ENCODE data around the gene ATOSB.

The ATOSB gene

GRCh38 chr9:35078066-35078465, 37.6 kb downstream of the ATOSB start:
- no peak for TF ChIP-seq GATA2 (IDR thresholded peaks at IDR 0.05; ENCODE audit: low read depth, low read length)
- TF ChIP-seq GATA3 (IDR thresholded peaks at IDR 0.05; ENCODE audit: low read depth, low read length), result no peak

GRCh38 chr9:35076848-35077247, 38.8 kb downstream of the ATOSB start:
- TF ChIP-seq GATA2 (IDR thresholded peaks at IDR 0.05; ENCODE audit: low read depth, low read length), result no peak
- no peak for TF ChIP-seq GATA3 (IDR thresholded peaks at IDR 0.05; ENCODE audit: low read depth, low read length)

- no peak for TF ChIP-seq GATA2 (IDR thresholded peaks at IDR 0.05; ENCODE audit: low read depth, low read length)
- TF ChIP-seq GATA3 (IDR thresholded peaks at IDR 0.05; ENCODE audit: low read depth, low read length), result no peak
Measured at GRCh38 chr9:35075358-35075757, 40.3 kb downstream of the ATOSB start.

GRCh38 chr9:35074791-35075190, 40.9 kb downstream of the ATOSB start:
- TF ChIP-seq GATA3 (IDR thresholded peaks at IDR 0.05; ENCODE audit: low read depth, low read length), result no peak
- TF ChIP-seq GATA2 (IDR thresholded peaks at IDR 0.05; ENCODE audit: low read depth, low read length), result no peak

- no peak for TF ChIP-seq GATA3 (IDR thresholded peaks at IDR 0.05; ENCODE audit: low read depth, low read length)
- TF ChIP-seq GATA2 (IDR thresholded peaks at IDR 0.05; ENCODE audit: low read depth, low read length), result no peak
Measured at GRCh38 chr9:35074141-35074540, 41.5 kb downstream of the ATOSB start.

GRCh38 chr9:35073279-35073612, 42.4 kb downstream of the ATOSB start:
- TF ChIP-seq GATA3 (IDR thresholded peaks at IDR 0.05; ENCODE audit: low read depth, low read length) (no peak), GATA2 (IDR thresholded peaks at IDR 0.05; ENCODE audit: low read depth, low read length) (no peak)

GRCh38 chr9:35072461-35073278, 43.0 kb downstream of the ATOSB start, which contains the start of gene VCP:
TSS of gene VCP (minus strand) at chr9:35072625. CDS start at chr9:35072353, 272 bp downstream.
- TF ChIP-seq GATA2 (IDR thresholded peaks at IDR 0.05; ENCODE audit: low read depth, low read length) (no peak), GATA3 (IDR thresholded peaks at IDR 0.05; ENCODE audit: low read depth, low read length) (no peak)

- TF ChIP-seq GATA3 (IDR thresholded peaks at IDR 0.05; ENCODE audit: low read depth, low read length) (no peak), GATA2 (IDR thresholded peaks at IDR 0.05; ENCODE audit: low read depth, low read length) (no peak)
Measured at GRCh38 chr9:35071814-35072460, 43.7 kb downstream of the ATOSB start.

GRCh38 chr9:35070823-35071813, 44.5 kb downstream of the ATOSB start:
- TF ChIP-seq GATA2 (IDR thresholded peaks at IDR 0.05; ENCODE audit: low read depth, low read length) (no peak), GATA3 (IDR thresholded peaks at IDR 0.05; ENCODE audit: low read depth, low read length) (no peak)

- TF ChIP-seq GATA2 (IDR thresholded peaks at IDR 0.05; ENCODE audit: low read depth, low read length), result no peak
Measured at GRCh38 chr9:35069020-35069419, 46.6 kb downstream of the ATOSB start.

- no peak for TF ChIP-seq GATA3 (IDR thresholded peaks at IDR 0.05; ENCODE audit: low read depth, low read length)
- TF ChIP-seq GATA2 (IDR thresholded peaks at IDR 0.05; ENCODE audit: low read depth, low read length), result no peak
Measured at GRCh38 chr9:35067056-35067455, 48.6 kb downstream of the ATOSB start.

GRCh38 chr9:35060548-35061207, 55.0 kb downstream of the ATOSB start:
- TF ChIP-seq GATA3 (IDR thresholded peaks at IDR 0.05; ENCODE audit: low read depth, low read length) (no peak), GATA2 (IDR thresholded peaks at IDR 0.05; ENCODE audit: low read depth, low read length) (no peak)

GRCh38 chr9:35059438-35059837, 56.2 kb downstream of the ATOSB start:
- TF ChIP-seq GATA2 (IDR thresholded peaks at IDR 0.05; ENCODE audit: low read depth, low read length) (no peak), GATA3 (IDR thresholded peaks at IDR 0.05; ENCODE audit: low read depth, low read length) (no peak)

GRCh38 chr9:35057271-35057620, 58.4 kb downstream of the ATOSB start:
- TF ChIP-seq GATA2 (IDR thresholded peaks at IDR 0.05; ENCODE audit: low read depth, low read length), result no peak
- no peak for TF ChIP-seq GATA3 (IDR thresholded peaks at IDR 0.05; ENCODE audit: low read depth, low read length)
